Ovary (tissue), 9 donors: ENCODE data around the gene LAMA2. TPM values are rescaled to one million over a fixed set of nuclear protein-coding genes. Genes with fewer than 3 reads are reported as not detected.

ENCODE experiments used
- DNase-seq, 5 donors: peaks; one replicate each; pipeline ENCODE4 v3.0.0-alpha.2; 2019 to 2020
- H3K27ac ChIP-seq, 2 donors: fragments of 200-600 bp; one replicate each; pipeline versions ENCODE4 v1.5.1 to v1.8.0; 2019 to 2022
- H3K27me3 ChIP-seq: fragments of 200-600 bp; one replicate; pipeline ENCODE4 v1.8.0; 2022
- H3K36me3 ChIP-seq: fragments of 200-600 bp; sonication (generic); one replicate; pipeline ENCODE4 v1.5.1; 2019
- H3K4me1 ChIP-seq: one replicate; pipeline ENCODE4 v1.8.1; 2013; ENCODE audit warnings: mild to moderate bottlenecking, moderate library complexity; ENCODE audit not compliant: insufficient read depth
- H3K4me3 ChIP-seq: fragments of 200-600 bp; sonication (generic); one replicate; pipeline ENCODE4 v1.5.1; 2017
- H3K9me3 ChIP-seq, 2 donors: fragments of 200-600 bp in 1 of 2; sonication (generic) in 1 of 2; one replicate each; pipeline versions ENCODE4 v1.5.1 to v1.8.1; 2013 to 2019; ENCODE audit warnings: mild to moderate bottlenecking in 1 of 2, moderate library complexity in 1 of 2
- CTCF ChIP-seq, 3 donors: fragments of 450-650 bp in 2 of 3; fragments of 200-600 bp in 1 of 3; IDR thresholded peaks; one replicate each; pipeline versions ENCODE4 v1.5.1 to v1.8.0; 2016 to 2022; ENCODE audit warnings: antibody characterized with exemption in 3 of 3, mild to moderate bottlenecking in 1 of 3
- EP300 ChIP-seq: sonication (generic); formaldehyde crosslinking; IDR thresholded peaks from one replicate; pipeline ENCODE4 v1.6.1; 2017; ENCODE audit warnings: antibody characterized with exemption
- POLR2A ChIP-seq: fragments of 450-650 bp; IDR thresholded peaks from one replicate; pipeline ENCODE4 v1.6.1; 2017; ENCODE audit warnings: antibody characterized with exemption, mild to moderate bottlenecking, moderate library complexity
- WGBS, 3 donors: extraction: QIAGEN DNeasy Blood & Tissue Kit in 1 of 3; methylation state at CpG; one replicate each; pipeline versions ENCODE4 v1.1.5 to v1.1.7; 2013 to 2017; 5-methylcytosine and 5-hydroxymethylcytosine counted together
- intact Hi-C, 4 donors: fragments of 100-400 bp; cut with DNase I; formaldehyde crosslinking; loops; one replicate each; pipeline versions ENCODE4 v1.11.0 to v1.15.1; 2022 to 2023
- polyA plus RNA-seq, 2 donors: library from polyadenylated mRNA; stranded (reverse); fragments of 200-250 nt in 1 of 2; fragments of 350-450 nt in 1 of 2; fragmentation: Illumina TruSeq in 1 of 2; extraction: RNeasy Lipid Tissue Mini Kit (QIAGEN cat#74804) in 1 of 2; gene quantifications; one replicate each; pipeline ENCODE4 v1.2.3, GENCODE V29; 2013 to 2014
- total RNA-seq, 7 donors: library from RNA; depleted of rRNA in 2 of 7; stranded (reverse); fragments of >200 nt in 2 of 7; fragmentation: NEBNext Ultra II Directional in 3 of 7; extraction: Animal tissue kit (Norgen Biotek cat#: 25700) in 3 of 7; gene quantifications; one replicate each; pipeline versions ENCODE4 v1.1.0 to v1.2.4, GENCODE V29; 2016 to 2023
- donor health status: DM: no; HTN: no; CAD: no; lungs with moderate emphysema.
- donor health status: DM: no; HTN: no; CAD: no.
- donor health status: Bipolar disorder and iron deficiency.
- donor health status: DM: yes; HTN: yes; CAD: no.
- donor health status: DM: no; HTN: no; CAD: no.
- donor health status: DM: yes; HTN: yes; CAD: no.

LAMA2 gene
- total and polyA plus RNA-seq, 9 donors = 42.5 to 226 (median 121) TPM

GRCh38 chr6:129340983-129341382 lies 458.0 kb downstream of the LAMA2 start:
- H3K27me3 ChIP-seq = no peaks in the 10 kb centered on the region
- intact Hi-C loops = no loop called here
- no peaks in the 10 kb centered on the region for H3K4me1 ChIP-seq
- H3K27ac ChIP-seq = no peak overlapping the region
- DNase-seq = no peak
- H3K36me3 ChIP-seq = no peaks in the 10 kb centered on the region
- 62 to 76% (median 64%) methylated on average over 4 of the region's 4 CpGs for WGBS, 3 donors
- no peak for TF ChIP-seq POLR2A
- no peak for TF ChIP-seq EP300
- no peak for TF ChIP-seq CTCF (IDR thresholded peaks at IDR 0.05)
- no peaks in the 10 kb centered on the region for H3K9me3 ChIP-seq
- H3K4me3 ChIP-seq = no peak overlapping the region

GRCh38 chr6:129342243-129342642 lies 459.3 kb downstream of the LAMA2 start:
- intact Hi-C loops = no loop called here
- H3K4me3 ChIP-seq = no peak overlapping the region
- no peaks in the 10 kb centered on the region for H3K9me3 ChIP-seq
- H3K27ac ChIP-seq = no peak overlapping the region
- no peaks in the 10 kb centered on the region for H3K36me3 ChIP-seq
- TF ChIP-seq POLR2A = no peak
- TF ChIP-seq CTCF (IDR thresholded peaks at IDR 0.05) = no peak
- no peak for TF ChIP-seq EP300
- H3K4me1 ChIP-seq = no peaks in the 10 kb centered on the region
- DNase-seq = no peak
- H3K27me3 ChIP-seq = no peaks in the 10 kb centered on the region
- WGBS, 3 donors = 81 to 90% (median 83%) methylated on average over 2 of the region's 2 CpGs

GRCh38 chr6:129342796-129343195 lies 459.9 kb downstream of the LAMA2 start:
- Histone ChIP-seq H3K4me3 (no peak overlapping the region), H3K4me1 (no peaks in the 10 kb centered on the region), H3K27me3 (no peaks in the 10 kb centered on the region), H3K27ac (no peak overlapping the region), H3K36me3 (no peaks in the 10 kb centered on the region), H3K9me3 (no peaks in the 10 kb centered on the region)
- DNase-seq = no peak
- TF ChIP-seq CTCF (IDR thresholded peaks at IDR 0.05) (no peak), EP300 (no peak), POLR2A (no peak)
- intact Hi-C loops = no loop called here
- 91 to 95% (median 93%) methylated on average over 2 of the region's 2 CpGs for WGBS, 3 donors

- Histone ChIP-seq H3K27ac (no peak overlapping the region), H3K9me3 (no peaks in the 10 kb centered on the region), H3K27me3 (no peaks in the 10 kb centered on the region), H3K4me3 (no peak overlapping the region), H3K4me1 (no peaks in the 10 kb centered on the region), H3K36me3 (no peaks in the 10 kb centered on the region)
- intact Hi-C loops = no loop called here
- TF ChIP-seq CTCF (IDR thresholded peaks at IDR 0.05) (no peak), POLR2A (no peak), EP300 (no peak)
- 88 to 96% (median 92%) methylated on average over 3 of the region's 3 CpGs for WGBS, 3 donors
- DNase-seq = no peak
Observed at GRCh38 chr6:129344379-129344778, 461.4 kb downstream of the LAMA2 start.

- TF ChIP-seq CTCF (IDR thresholded peaks at IDR 0.05) (no peak), EP300 (no peak), POLR2A (no peak)
- Histone ChIP-seq H3K9me3 (no peaks in the 10 kb centered on the region), H3K27ac (no peak overlapping the region), H3K27me3 (no peaks in the 10 kb centered on the region), H3K4me3 (no peak overlapping the region), H3K36me3 (no peaks in the 10 kb centered on the region), H3K4me1 (no peaks in the 10 kb centered on the region)
- DNase-seq = no peak
- intact Hi-C loops = no loop called here
- WGBS, 3 donors = 52 to 58% (median 58%) methylated on average over 2 of the region's 2 CpGs
Observed at GRCh38 chr6:129345890-129346289, 463.0 kb downstream of the LAMA2 start.
